Measurements from ENCODE around the gene ARID1A. TPM values are rescaled to one million over a fixed set of nuclear protein-coding genes. Genes with fewer than 3 reads are reported as not detected.

Gene ARID1A
- total RNA-seq, 1 experiment from 2014 or later, result 120 TPM

DNA sequence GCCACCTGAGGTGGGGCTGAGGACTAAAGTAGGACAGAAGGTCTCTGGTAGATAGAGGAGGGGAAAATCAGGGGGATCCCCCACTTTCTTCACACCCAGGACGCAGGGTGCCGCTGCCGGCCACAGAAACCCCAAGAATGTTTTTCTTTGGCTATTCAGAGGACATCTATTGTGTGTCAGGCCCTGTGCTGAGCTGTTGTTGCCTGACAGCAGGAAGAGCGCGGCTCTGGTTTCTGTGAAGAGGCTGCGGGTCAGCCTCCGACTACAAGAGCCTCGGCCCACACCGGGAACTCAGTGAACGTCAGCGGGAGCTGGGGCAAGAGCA, 91.5 kb downstream of the ARID1A start:
- CTCF ChIA-PET, result interaction anchor here (0.5 to 4.4 kb wide), 3 partner anchors 184 to 287 kb away, joined by 3 to 53 read pairs (median 13); no protein-coding TSS in a partner anchor
- no peak for TF ChIP-seq EZH2 (IDR thresholded peaks at IDR 0.05; ENCODE audit: borderline replicate concordance, low read depth, low read length, poor library complexity, severe bottlenecking)
- TF ChIP-seq CTCF (conservative IDR thresholded peaks at IDR 0.05; ENCODE audit: low read depth, low read length), result no peak
- peak overlapping the region; percentile 97 for H3K27ac ChIP-seq (ENCODE audit: low read depth, low read length, poor library complexity, severe bottlenecking)
- H3K4me1 ChIP-seq (ENCODE audit: insufficient read depth, low read length, poor library complexity, severe bottlenecking), result peaks cover 29% of the 10 kb centered on the region
- intact Hi-C loops (cut with micrococcal nuclease; ENCODE audit: unreplicated experiment), result loop anchor here (5.0 kb wide), 2 partner anchors 90 to 285 kb away; partner anchors contain the start of gene ARID1A
- H3K36me3 ChIP-seq (ENCODE audit: insufficient read depth, low read length, poor library complexity, severe bottlenecking), result peaks cover 11% of the 10 kb centered on the region
- H3K27me3 ChIP-seq (replicated peaks; ENCODE audit: insufficient read depth, low read depth, low read length, poor library complexity), result no peaks in the 10 kb centered on the region
- H3K4me3 ChIP-seq (ENCODE audit: low read depth, low read length, poor library complexity, severe bottlenecking), result peak overlapping the region; percentile 63
- POLR2A ChIA-PET (ENCODE audit: low non-redundant PET), result no interaction called here
- no peaks in the 10 kb centered on the region for H3K9me3 ChIP-seq (ENCODE audit: low read depth, low read length, poor library complexity, severe bottlenecking)
- DNase-seq (ENCODE audit: low spot score), result no peak
- TSS peak; percentile 81 for BruUV-seq (replicated peaks)

DNA sequence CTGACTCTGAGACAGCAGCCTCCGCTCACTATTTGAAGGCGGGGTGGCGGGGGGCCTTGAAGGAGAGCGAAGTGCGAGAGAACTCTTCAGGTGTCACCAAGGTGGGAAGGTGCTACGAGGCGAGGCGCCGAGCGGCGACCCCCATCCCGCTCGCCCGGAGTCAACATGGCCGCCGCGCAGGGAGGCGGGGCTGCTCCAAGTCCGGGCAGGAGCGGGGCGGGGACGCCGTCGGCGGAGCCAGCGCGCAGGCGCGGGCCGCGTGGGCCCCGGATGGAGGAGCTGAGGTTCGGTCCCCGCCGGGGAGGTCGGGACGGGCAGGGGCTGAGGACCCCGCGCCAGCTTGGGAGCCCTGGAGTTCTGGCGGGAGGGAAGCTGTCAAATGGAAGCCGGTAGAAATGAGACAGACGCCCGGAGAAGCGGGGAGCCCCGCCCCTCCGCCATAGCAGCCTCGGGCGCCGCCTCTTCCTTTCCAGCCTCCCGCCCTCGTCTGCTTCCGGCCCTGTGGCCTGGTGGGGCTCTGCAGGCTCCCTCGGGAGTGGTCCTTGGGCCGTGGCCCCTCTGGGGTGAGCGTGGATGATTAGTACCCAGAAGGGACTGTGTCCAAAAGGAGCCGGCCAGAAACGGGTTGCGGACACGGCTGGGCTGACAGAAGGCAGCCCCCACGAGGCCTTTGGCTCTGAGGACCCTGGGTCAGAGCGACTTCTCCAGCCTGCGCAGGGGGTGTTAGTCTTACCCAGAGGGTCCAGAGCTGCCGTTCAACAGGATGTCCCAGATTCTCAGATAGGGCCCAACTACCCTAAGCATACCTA, 92.1 kb downstream of the ARID1A start, which contains the start of gene PIGV:
TSS of gene PIGV (plus strand) at position 245 of the 809 bp plus-strand sequence. CDS start 2,866 bp downstream, outside the sequence.
- Histone ChIP-seq H3K4me1 (ENCODE audit: insufficient read depth, low read length, poor library complexity, severe bottlenecking) (peaks cover 29% of the 10 kb centered on the region), H3K9me3 (ENCODE audit: low read depth, low read length, poor library complexity, severe bottlenecking) (no peaks in the 10 kb centered on the region), H3K27ac (ENCODE audit: low read depth, low read length, poor library complexity, severe bottlenecking) (peak within 1 kb of the TSS; percentile 97), H3K36me3 (ENCODE audit: insufficient read depth, low read length, poor library complexity, severe bottlenecking) (peaks cover 5% of the 10 kb centered on the region), H3K4me3 (ENCODE audit: low read depth, low read length, poor library complexity, severe bottlenecking) (peak within 1 kb of the TSS; percentile 63), H3K27me3 (replicated peaks; ENCODE audit: insufficient read depth, low read depth, low read length, poor library complexity) (no peaks in the 10 kb centered on the region)
- CTCF ChIA-PET, result interaction anchor here (0.5 to 4.4 kb wide), 6 partner anchors 132 to 370 kb away, joined by 3 to 53 read pairs (median 6); no protein-coding TSS in a partner anchor
- intact Hi-C loops (cut with micrococcal nuclease; ENCODE audit: unreplicated experiment), result loop anchor here (5.0 kb wide), 2 partner anchors 91 to 286 kb away; partner anchors contain the start of gene ARID1A
- POLR2A ChIA-PET (ENCODE audit: low non-redundant PET), result no interaction called here
- peak; percentile 94 for DNase-seq (ENCODE audit: low spot score)
- no peak for TF ChIP-seq EZH2 (IDR thresholded peaks at IDR 0.05; ENCODE audit: borderline replicate concordance, low read depth, low read length, poor library complexity, severe bottlenecking)
- TF ChIP-seq CTCF (conservative IDR thresholded peaks at IDR 0.05; ENCODE audit: low read depth, low read length), result no peak
- no TSS peak for BruUV-seq (replicated peaks)

DNA sequence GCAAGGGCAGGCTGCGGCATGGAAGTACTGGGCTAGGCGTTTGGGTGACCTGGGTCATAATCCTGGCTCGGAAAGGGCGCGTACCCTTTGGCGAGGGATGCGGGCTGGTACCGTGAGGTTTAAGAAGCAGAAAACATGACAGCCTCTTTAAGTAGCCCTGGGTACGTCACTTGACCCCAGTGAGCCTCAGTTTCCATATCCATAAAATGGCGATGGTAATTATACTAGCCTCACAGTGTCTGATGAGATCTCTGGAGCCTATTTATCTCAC, 92.6 kb downstream of the ARID1A start:
- Histone ChIP-seq H3K4me3 (ENCODE audit: low read depth, low read length, poor library complexity, severe bottlenecking) (peak overlapping the region; percentile 63), H3K27me3 (replicated peaks; ENCODE audit: insufficient read depth, low read depth, low read length, poor library complexity) (no peaks in the 10 kb centered on the region), H3K36me3 (ENCODE audit: insufficient read depth, low read length, poor library complexity, severe bottlenecking) (no peaks in the 10 kb centered on the region), H3K4me1 (ENCODE audit: insufficient read depth, low read length, poor library complexity, severe bottlenecking) (peaks cover 28% of the 10 kb centered on the region), H3K9me3 (ENCODE audit: low read depth, low read length, poor library complexity, severe bottlenecking) (no peaks in the 10 kb centered on the region), H3K27ac (ENCODE audit: low read depth, low read length, poor library complexity, severe bottlenecking) (peak overlapping the region; percentile 97)
- no peak for DNase-seq (ENCODE audit: low spot score)
- no TSS peak for BruUV-seq (replicated peaks)
- TF ChIP-seq EZH2 (IDR thresholded peaks at IDR 0.05; ENCODE audit: borderline replicate concordance, low read depth, low read length, poor library complexity, severe bottlenecking), result no peak
- TF ChIP-seq CTCF (conservative IDR thresholded peaks at IDR 0.05; ENCODE audit: low read depth, low read length), result no peak
- CTCF ChIA-PET, result interaction anchor here (0.5 to 4.4 kb wide), 16 partner anchors 11 to 371 kb away, joined by 3 to 53 read pairs (median 4); no protein-coding TSS in a partner anchor
- POLR2A ChIA-PET (ENCODE audit: low non-redundant PET), result no interaction called here
- intact Hi-C loops (cut with micrococcal nuclease; ENCODE audit: unreplicated experiment), result loop anchor here (5.0 kb wide), 2 partner anchors 91 to 286 kb away; partner anchors contain the start of gene ARID1A

All from A673 (cell line).